ENCODE results near the gene PSMD1.
"Not testable (repeated sequence)": the region's sequence is repeated elsewhere in the genome, so short reads cannot be mapped to it uniquely, and the experiment has no call there.

PSMD1 gene

DNA sequence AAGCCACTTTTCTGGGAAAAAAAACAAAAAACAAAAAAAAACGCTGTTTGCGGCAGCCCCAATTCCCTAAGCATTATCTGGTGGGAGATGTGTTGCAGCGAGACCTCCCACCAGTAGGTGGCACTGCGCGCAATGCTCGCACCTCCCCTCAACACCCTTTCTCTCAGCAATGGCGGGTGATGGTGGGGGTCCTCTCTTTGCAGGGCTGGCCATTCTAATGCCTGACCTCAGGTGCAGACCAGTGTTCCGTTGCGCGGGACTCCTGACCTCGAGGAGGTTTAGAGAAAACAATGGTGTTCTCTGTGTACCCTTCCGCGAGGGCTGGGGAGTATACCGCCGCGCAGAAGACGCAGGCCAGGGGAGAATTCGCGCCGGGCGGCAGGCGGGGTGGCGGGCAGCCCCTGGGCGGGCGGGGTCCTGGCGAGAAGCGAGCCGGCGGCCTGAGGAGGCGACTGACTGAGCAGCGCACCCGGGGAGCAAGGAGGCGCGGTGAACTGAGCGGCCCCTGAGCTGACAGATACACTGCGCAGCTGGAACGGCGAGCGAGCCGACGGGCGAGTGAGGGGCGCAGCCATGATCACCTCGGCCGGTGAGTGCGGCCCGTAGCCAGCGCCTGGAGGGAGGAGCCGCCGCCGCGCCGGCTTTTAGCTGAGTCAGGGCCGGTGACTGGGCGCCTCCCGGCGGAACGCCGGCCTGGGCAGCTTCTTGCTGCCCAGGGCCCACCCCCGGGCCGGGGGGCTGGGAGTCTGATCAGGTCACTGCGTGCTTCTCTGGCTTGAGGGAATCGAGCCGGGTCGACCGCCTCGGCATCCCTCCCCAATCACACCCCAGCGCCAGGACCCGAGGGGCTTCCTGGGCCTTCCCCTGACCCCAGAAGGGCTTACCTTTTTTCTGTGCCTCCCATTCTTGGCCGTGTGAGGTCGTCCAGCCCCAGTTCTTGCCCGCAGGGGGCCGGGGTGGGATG lies at the start of gene PSMD1:
Gene PSMD1 (plus strand): TSS at position 415 of the 964 bp plus-strand sequence. CDS start 159 bp downstream, at position 574.
- peak; percentile 84 for DNase-seq (ENCODE audit: low spot score)

DNA sequence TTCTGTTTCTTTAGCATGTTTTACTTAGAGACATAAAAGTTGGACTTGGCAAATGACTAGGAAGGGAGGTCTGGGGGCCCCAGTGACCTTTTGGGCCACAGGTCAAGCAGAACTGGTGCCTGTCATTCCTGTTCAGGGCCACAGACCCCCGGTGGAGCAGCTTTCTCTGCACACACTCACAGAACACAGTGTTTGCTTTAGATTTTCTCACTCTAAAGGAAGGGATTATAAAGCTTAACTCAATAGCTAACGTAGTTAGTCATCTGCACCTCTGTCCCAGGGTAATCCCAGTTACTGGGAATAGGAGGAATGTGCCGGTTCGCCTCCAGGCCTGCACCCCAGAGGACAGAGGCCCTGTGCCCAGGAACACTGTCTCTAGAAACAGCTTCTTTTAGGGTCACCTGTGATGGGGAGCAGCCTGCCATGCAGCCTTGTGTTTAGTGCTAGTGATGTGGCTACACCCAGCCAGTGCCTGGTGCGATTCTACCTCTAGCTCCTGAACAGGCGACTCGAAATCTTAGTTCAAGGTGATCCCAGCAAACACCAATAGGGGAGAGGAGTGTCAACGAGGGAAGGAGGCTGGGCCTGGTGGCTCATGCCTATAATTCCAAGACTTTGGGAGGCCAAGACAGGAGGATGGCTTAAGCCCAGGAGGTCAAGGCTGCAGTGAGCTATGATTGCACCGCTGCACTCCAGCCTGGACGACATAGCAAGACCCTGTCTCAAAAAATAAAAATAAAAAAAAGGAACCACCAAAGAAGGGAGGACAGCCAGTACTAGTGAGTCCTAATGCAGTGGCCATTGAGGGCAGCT lies 49.2 kb upstream of the PSMD1 start:
- no peak for DNase-seq (ENCODE audit: low spot score)

DNA sequence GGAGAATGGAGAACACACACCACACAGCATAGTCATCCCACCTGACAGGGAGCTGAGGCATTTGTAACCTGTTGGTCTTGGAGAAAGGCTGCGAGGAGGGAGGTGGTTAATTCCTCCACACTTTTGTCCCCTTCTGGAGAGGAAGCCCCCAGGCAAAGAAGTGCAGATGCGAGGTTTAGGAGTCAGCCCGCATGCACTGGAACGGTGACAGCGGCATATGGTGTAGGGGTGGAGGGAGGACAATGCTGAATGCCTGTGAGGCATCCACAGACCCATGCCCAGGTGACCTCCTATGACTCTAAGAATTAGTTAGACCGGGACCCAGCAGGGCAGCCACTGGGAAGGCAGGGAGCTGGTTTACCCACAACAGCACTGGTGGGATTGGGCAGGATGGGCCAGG lies 48.5 kb upstream of the PSMD1 start:
- no peak for DNase-seq (ENCODE audit: low spot score)

DNA sequence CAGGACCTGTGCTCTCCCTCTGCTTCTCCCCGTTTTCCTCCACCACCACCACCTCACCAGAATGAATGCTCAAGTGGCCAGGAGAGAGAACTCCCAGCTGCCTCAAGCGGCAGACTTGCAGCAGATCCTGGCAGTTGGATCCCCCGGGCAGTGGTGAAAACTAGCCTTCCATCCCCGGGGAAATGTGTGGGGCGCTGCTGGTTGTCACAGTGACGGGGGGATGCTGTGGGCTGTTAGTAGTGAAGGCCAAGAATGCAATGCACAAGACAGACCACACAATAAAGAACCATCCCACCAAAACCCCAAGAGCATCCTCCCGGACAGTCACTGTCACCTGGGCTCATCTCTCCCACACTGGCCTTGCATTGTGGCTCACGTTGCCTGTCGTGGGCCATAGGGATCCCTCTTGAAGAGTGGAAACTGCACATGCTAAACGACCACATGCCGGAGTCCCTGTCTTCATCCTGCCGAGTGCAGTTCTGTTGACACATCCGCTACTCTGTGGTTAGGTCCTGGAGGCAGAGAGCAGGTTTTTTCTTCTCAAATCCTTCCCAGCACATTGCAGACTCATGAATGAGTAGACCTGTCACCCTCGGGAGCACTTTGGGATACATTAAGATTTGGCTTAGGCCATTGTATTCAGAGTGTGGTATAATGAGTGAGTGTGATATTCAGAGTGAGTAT lies 47.3 kb upstream of the PSMD1 start:
- DNase-seq (ENCODE audit: low spot score): no peak

DNA sequence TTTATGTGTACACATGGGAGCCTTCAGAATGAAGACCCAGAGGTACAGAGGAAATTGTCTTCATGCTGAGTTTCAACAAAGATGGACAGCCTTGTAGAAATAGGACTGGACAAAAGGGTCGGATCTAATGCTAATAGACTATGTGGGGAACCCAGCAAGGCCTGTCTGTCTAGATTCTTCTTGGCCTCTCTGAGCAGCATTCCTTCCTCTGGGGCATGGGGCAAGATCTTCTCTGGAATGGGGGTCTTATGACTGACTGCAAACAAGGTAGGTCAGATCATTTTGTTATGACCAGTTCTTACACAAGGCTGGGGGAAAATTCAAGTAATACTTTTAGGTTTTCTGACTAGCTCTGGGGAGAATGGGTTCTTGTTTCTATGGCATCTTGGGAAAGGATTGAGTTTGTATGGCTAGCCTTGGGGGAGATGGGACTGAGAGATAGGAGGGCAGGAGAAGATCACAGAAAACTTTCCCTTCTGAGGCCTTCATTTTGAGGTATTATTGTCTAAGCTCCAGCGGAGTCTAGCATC lies 46.4 kb upstream of the PSMD1 start:
- DNase-seq (ENCODE audit: low spot score): no peak

DNA sequence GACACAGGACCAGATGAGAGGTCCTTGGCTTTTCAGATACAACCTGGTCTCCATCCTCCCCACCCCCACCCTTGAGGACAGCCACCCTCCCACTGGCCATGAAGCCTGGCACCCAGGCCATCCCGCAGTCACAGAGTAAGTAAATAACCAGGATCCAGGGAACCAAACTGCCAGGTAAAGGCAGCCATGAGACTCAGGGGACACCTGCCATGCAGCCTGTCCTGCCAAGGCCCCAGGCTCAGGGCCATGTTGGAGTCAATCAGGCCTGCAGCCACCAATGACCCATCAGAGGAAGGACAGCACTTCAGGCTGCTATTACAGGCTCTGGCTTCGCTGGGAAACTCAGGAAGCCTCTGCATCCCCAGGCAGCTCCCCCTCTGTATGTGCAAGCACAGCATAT lies 45.1 kb upstream of the PSMD1 start:
- DNase-seq (ENCODE audit: low spot score): no peak

DNA sequence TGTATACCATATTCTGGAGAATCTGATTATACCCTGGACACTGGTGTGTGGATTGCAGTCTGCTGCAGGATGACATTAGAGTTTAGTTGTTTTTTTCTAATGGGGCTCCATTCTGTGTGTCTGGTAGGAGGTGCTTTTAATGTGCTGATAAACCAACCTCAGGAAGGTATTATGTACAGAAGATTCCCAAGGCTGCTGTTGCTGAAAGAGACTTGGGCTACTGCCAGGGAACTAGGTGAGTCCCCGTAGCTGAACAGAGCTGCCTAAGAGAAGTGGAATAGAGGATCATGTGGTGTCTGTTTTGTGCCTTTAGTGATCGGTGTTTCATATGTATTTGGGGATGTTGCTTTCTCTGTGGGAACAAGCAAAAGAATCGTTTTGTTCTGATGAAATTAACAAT lies 44.2 kb upstream of the PSMD1 start:
- DNase-seq (ENCODE audit: low spot score): no peak

DNA sequence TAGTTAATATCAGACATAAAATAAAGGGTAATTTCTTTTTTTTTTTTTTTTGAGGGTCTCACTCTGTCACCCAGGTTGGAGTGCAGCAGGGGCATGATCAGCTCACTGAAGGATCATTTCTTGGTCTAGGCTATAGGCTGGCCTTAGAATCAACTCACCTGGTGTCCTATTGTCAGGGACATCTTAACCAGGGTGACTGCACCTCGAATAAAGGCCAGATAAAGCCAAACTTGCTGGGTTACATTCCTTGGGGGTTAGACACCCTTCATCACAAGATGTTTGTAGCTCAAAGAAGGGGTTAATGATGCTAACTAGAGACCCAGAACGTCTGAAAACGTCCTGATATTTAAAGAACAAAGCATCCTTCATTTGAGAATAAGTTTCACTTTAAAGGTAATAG lies 42.8 kb upstream of the PSMD1 start:
- no peak for DNase-seq (ENCODE audit: low spot score)

DNA sequence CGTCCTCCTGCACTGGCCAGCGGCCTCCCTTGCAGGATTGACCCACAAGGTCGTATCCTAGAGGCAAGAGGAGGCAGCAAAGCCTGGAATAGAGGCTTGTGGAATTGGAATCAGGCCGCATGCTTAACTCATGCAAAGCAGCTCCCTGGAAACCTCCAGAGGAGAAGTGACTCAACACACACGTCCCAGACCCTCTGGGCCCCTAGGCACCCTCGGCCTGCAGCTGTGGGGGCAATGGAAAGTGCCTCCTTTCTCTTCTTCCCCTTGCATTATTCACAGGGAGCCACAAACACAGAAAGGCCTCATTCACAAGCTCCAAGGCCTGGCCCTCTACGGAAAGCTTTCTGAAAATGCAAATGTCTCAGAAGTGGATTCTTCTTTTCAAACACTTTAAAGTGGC lies 41.2 kb upstream of the PSMD1 start:
- no peak for DNase-seq (ENCODE audit: low spot score)

DNA sequence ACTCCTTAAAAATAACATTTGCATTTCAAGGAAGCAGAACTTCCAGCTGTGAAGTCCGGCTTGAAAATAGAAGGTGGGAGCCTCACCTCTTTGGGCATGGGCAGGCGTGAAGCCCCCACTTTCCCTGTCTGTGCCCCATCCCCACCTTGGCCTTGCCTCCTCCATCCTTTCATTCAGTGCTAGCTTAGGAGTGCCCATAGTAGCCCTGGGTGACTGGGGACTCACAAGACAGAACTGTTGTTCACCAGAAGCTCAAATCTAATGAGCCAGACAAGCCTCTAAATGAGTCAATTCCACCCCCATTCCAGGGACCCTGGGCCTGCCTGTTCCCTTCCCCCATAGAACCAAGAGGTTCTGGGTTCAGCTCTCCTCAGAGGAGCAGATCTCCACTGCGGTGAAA lies 40.7 kb upstream of the PSMD1 start:
- no peak for DNase-seq (ENCODE audit: low spot score)

DNA sequence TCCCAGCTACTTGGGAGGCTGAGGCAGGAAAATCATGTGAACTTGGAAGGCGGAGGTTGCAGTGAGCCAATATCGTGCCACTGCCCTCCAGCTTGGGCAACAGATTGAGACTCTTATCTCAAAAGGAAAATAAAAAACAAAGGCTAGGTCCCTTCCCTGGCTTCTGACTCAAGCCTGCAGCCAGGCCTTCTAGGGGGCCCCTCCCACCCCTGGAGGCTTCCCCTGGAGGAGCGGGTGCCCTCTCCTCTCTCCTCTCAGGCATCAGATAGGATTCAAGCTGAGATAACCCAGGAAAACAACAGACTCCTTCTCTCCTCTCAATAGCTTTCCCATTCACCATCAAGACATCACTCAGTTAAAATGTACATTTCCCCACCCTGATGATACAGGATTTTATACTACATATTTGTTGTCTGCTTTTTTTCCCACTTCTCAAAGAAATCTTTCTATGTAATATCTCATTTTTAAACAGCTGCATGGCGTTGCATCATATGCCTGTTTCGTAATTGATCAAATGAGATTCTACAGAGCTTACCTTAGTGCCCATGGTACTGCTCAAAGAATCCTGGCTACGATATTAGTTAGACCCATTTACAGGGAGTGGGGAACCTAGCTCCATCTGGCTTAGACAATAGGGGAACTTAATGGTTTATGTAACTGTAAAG lies 40.0 kb upstream of the PSMD1 start:
- DNase-seq (ENCODE audit: low spot score): no peak

DNA sequence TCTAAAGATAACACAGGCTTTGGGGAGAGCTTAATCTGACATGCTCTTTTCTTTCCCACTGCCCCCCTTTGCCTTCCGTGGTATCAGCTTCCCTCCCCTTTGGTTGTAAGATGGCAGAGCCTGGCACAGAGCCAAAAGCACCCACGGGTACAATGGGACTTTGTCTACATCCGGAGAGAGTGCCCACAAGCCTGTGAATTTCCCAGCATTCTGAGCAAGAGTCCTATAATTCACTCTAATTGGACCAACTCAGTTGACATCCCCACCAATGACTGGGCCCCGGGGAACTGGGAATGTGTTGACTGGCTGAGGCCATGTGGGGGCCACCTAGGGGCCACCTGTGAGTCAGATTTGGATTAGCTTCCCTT lies 39.5 kb upstream of the PSMD1 start:
- DNase-seq (ENCODE audit: low spot score): no peak

DNA sequence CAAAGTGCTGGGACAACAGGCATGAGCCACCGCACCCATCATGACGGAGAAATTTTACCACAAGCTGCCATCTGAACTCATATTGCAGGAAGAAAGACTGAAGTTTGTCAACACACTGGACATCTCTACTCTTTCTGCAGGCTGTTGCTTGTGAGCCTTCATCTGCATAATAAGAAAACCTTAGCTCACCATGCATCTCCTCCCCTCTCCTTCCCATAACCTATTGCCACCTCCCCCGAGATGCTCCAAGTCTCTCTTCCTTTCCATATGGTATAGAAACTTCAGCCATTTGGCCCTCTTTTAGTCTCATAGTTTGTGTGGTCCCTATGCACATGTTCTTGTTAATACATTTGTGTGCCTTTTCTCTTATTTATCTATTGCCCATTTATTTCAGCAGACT lies 38.5 kb upstream of the PSMD1 start:
- DNase-seq (ENCODE audit: low spot score): no peak

DNA sequence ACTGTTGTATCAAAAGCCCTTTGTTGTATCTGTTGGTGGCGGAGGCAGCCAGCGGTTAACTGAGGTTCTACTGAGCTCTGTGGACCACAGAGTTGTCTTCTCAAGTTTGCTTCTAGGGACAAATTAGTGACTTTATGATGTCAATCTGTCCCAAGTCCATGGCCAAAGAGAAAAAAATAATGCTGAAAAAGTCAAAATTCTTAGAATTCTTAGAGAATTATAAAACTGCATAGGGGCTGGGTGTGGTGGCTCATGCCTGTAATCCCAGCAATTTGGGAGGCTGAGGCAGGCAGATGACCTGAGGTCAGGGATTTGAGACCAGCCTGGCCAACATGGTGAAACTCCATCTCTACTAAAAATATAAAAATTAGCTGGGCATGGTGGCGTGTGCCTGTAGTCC lies 31.6 kb upstream of the PSMD1 start:
- DNase-seq (ENCODE audit: low spot score): not testable (repeated sequence)

DNA sequence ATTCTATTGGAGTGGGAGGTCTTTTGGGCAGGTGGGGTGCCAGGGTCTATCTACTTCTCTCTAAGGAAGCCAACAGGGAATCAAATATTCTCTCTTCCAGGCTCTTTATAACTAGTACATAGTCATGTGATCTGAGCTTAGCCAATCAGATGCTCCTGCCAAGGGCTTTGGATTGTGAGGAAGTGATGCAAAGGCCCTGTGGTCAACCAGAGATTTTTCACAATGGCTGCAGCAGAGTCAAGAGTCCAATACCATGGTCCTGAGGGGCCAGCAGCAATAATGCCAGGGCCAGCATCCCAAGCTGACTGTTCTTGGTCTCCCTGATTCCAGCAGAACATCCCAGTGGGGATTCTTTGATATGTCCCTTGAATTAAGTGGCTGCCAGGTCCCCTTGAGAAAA lies 27.8 kb upstream of the PSMD1 start:
- DNase-seq (ENCODE audit: low spot score): no peak

DNA sequence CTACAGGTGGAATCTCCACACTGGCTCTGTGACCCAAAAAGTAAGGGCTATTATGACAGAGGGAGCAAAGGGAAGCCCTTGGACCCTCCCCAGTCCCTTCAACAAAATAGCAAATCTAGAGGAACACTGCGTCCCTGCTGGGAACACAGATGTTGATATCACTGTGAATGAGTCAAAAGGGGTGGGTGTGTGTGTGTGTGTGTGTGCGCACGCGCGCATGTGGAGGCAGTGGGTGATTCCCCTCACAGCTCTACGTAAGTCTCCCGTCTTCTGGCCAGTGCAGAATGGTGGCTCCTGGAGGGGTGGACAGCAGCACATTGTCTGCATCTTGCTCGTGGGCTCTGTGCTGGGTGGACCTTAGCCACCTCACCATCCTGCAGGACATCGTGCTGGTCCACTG lies 27.1 kb upstream of the PSMD1 start:
- no peak for DNase-seq (ENCODE audit: low spot score)

DNA sequence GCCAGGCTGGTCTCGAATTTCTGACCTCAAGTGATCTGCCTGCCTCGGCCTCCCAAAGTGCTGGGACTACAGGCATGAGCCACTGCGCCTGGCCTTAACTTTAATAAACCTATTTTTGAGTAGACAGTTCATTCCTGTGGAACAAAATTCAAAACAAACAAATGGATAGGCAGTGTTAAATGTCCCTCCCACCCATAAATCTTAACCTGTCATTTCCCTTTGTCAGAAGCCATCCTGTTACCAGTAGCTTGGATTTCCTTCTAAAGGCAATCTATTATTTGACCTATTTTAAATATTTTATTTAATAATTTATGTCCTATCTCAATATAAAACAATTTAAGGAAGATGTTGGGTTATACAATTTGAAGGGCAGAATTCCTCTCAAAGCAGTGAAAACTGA lies 25.9 kb upstream of the PSMD1 start:
- no peak for DNase-seq (ENCODE audit: low spot score)

DNA sequence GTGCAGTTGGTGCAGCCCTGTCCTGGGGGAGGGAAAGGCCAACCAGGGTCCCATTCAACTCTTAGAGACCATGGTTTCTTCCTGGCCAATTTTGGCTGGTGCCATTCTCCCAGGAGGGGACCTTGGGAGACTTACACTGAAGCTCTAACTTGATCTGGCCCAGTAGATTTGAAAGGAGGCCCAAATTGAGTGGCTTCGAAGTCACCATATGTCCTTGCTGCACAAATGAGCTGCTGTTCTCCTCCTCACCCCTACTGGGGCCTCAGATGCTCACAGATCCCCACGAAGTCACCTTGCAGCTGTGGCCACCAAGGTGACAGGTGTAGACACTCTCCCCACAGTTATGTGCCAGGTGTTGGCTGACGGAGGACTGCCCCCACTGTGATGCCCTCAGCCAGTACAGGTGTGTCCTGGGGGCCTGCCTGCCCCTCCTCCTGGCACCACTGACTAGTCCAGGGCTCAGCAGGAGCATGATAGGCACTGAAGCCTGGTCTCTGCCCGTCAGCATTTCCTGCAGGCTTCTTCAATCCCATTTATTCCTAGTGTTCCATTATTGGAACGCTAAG lies 24.0 kb upstream of the PSMD1 start:
- no peak for DNase-seq (ENCODE audit: low spot score)

DNA sequence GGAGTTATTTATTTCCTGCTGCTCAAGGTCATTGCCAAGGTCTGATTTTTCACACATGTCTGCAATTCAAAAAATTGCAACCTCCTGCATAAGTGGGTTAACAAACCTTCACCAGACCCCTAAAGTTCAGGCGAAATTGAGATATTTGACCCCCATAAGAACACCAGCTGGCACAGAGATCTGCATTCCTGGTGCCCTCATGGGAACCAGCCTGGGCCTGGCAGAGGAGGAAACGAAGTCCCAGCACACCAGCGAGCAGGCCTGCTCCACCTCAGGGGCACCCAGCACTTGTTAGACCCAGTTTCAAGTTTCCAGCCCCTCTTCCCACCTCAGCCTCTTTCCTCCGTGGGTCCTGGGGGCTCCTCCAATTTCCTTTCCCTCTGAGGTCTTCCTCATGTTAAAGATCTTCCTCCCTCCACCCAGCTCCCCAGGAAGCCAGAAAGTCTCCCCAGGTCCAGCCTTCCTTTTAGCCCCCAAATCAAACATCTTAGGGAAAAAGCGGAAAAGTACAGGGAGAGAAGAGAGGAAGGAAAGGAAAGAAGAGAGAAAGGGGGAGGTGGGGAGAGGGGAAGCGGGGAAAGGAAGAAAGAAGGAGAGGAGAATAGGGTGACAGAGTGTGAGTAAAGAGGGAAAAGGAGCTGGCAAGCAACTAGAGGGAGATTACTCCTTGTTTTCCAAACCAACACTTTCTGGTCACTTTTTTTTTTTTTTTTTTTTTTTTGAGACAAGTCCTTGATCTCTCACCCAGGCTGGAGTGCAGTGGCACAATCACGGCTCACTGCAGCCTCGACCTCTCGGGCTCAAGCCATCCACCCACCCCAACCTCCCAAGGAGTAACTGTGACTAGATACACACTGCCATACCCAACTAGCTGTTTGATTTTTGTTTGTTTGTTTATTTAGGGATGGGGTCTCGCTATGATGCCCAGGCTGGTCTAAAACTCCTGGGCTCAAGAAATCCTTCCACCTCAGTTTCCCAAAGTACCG lies 23.2 kb upstream of the PSMD1 start:
- DNase-seq (ENCODE audit: low spot score): no peak

DNA sequence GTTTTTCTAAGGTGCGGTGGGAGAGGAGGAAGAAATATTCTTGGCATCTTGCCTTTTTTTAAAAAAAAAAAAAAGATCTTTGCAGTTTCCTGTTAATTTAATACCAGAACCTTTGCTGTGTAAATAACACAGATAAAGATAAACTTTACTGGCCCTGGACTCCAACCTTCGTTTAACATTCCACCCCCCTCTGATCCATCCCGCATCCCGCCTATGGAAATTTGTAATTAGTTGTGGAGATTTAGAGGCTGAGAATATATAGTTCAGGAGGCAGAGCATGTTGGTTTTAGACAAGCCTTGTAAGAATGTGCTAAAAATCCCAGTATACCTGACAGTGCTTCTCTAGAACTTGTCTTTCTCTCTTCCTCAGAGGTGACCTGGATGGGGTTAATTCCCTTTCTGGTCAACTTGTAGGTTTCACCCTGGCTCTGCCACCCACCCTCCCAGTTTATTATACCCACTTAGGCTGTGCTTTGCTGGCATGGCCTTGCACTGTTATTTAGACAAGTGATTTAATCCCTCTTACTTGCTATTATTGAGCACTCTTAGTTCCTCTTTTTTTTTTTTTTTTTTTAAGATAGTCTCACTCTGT lies 22.3 kb upstream of the PSMD1 start:
- DNase-seq (ENCODE audit: low spot score): no peak
